KMS-11 (cell line): Measurements from ENCODE around the gene GPN1.
A peak's percentile ranks its signal among the peaks of the same experiment; 100 is the strongest.

Source experiments
- H2AFZ ChIP-seq: fragments of 200-600 bp; sonication (generic); 2 replicates; pipeline ENCODE4 v1.6.1; 2016; ENCODE audit warnings: antibody characterized with exemption, mixed run types, low read depth
- H3K27ac ChIP-seq: fragments of 200-600 bp; sonication (generic); 2 replicates; pipeline ENCODE4 v1.6.1; 2016; ENCODE audit warnings: mild to moderate bottlenecking, mixed run types
- H3K27me3 ChIP-seq: fragments of 200-600 bp; sonication (generic); 2 replicates; pipeline ENCODE4 v1.6.1; 2017; ENCODE audit warnings: mild to moderate bottlenecking, low read depth, mixed run types, moderate library complexity; ENCODE audit not compliant: insufficient read depth
- H3K36me3 ChIP-seq: fragments of 200-600 bp; sonication (generic); 2 replicates; pipeline ENCODE4 v1.6.1; 2017; ENCODE audit warnings: mild to moderate bottlenecking, mixed run types; ENCODE audit not compliant: insufficient read depth
- H3K4me1 ChIP-seq: fragments of 200-600 bp; sonication (generic); 2 replicates; pipeline ENCODE4 v1.6.1; 2016; ENCODE audit warnings: mild to moderate bottlenecking, low read depth, mixed run types; ENCODE audit not compliant: poor library complexity, severe bottlenecking
- H3K4me2 ChIP-seq: fragments of 200-600 bp; sonication (generic); 2 replicates; pipeline ENCODE4 v1.7.0; 2016; ENCODE audit warnings: mild to moderate bottlenecking, mixed run types
- H3K4me3 ChIP-seq: fragments of 200-600 bp; sonication (generic); IDR thresholded peaks from 2 replicates; pipeline ENCODE4 v1.6.1; 2017; ENCODE audit warnings: low read depth, low read length, mixed read lengths; ENCODE audit not compliant: insufficient read depth
- H3K79me2 ChIP-seq: fragments of 200-600 bp; sonication (generic); 2 replicates; pipeline ENCODE4 v1.6.1; 2016; ENCODE audit warnings: low read depth, mixed run types; ENCODE audit not compliant: insufficient read depth
- H3K9ac ChIP-seq: fragments of 200-600 bp; sonication (generic); 2 replicates; pipeline ENCODE4 v1.6.1; 2016; ENCODE audit warnings: mild to moderate bottlenecking, mixed run types
- H4K20me1 ChIP-seq: fragments of 200-600 bp; sonication (generic); 2 replicates; pipeline ENCODE4 v1.6.1; 2016; ENCODE audit warnings: mild to moderate bottlenecking, mixed run types; ENCODE audit not compliant: insufficient read depth
- CTCF ChIP-seq: fragments of 200-600 bp; sonication (generic); conservative IDR thresholded peaks from 2 replicates; pipeline ENCODE4 v1.6.1; 2017; ENCODE audit warnings: low read depth, mild to moderate bottlenecking, antibody characterized with exemption, low read length, moderate library complexity, mixed read lengths

The GPN1 gene

GRCh38 chr2:27664622-27665363 is 35.9 kb downstream of the GPN1 start:
- no peaks in the 10 kb centered on the region for H3K36me3 ChIP-seq
- H3K79me2 ChIP-seq: peaks cover 35% of the 10 kb centered on the region
- peak overlapping the region; percentile 43; the same call in 1 of the 2 replicates for H3K9ac ChIP-seq
- H3K4me2 ChIP-seq: peak overlapping the region; percentile 97
- no peak overlapping the region for H3K27ac ChIP-seq
- TF ChIP-seq CTCF: no peak
- no peaks in the 10 kb centered on the region for H3K27me3 ChIP-seq
- no peaks in the 10 kb centered on the region for H4K20me1 ChIP-seq
- peaks cover 26% of the 10 kb centered on the region for H3K4me1 ChIP-seq
- H3K4me3 ChIP-seq: no peak overlapping the region
- peak overlapping the region; percentile 89; the same call in 1 of the 2 replicates for H2AFZ ChIP-seq

DNA sequence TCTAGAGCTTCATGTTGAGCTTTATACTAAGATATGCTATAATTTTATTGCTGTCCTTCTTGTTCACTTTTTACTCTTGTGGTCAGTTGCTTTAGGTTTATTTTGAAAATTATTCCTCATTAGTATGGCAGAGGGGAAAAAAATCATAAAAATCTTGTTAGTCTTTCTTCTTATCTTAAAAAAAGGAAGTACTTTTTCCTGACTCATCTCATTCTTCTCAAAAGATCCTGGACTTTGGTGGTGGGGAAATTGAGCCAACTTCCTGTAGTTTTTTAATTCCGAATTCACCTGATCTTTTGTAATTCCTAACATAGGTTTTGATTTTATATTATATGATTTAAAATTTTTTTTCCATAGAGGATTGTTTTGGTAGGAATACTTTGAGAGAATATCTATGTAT is 38.6 kb downstream of the GPN1 start:
- Histone ChIP-seq H3K27ac (no peak overlapping the region), H3K4me3 (no peak overlapping the region), H4K20me1 (no peaks in the 10 kb centered on the region), H3K27me3 (no peaks in the 10 kb centered on the region), H3K79me2 (peaks cover 25% of the 10 kb centered on the region), H3K36me3 (no peaks in the 10 kb centered on the region), H2AFZ (no peak overlapping the region), H3K4me2 (no peak overlapping the region), H3K4me1 (peaks cover 20% of the 10 kb centered on the region), H3K9ac (no peak overlapping the region)
- no peak for TF ChIP-seq CTCF

- no peaks in the 10 kb centered on the region for H3K4me1 ChIP-seq
- H2AFZ ChIP-seq: no peak overlapping the region
- no peaks in the 10 kb centered on the region for H3K27me3 ChIP-seq
- TF ChIP-seq CTCF: no peak
- H4K20me1 ChIP-seq: no peaks in the 10 kb centered on the region
- no peaks in the 10 kb centered on the region for H3K36me3 ChIP-seq
- H3K4me3 ChIP-seq: no peak overlapping the region
- H3K79me2 ChIP-seq: no peaks in the 10 kb centered on the region
- no peak overlapping the region for H3K27ac ChIP-seq
- no peak overlapping the region for H3K4me2 ChIP-seq
- no peak overlapping the region for H3K9ac ChIP-seq
Observed at GRCh38 chr2:27671235-27671634, 42.4 kb downstream of the GPN1 start.

DNA sequence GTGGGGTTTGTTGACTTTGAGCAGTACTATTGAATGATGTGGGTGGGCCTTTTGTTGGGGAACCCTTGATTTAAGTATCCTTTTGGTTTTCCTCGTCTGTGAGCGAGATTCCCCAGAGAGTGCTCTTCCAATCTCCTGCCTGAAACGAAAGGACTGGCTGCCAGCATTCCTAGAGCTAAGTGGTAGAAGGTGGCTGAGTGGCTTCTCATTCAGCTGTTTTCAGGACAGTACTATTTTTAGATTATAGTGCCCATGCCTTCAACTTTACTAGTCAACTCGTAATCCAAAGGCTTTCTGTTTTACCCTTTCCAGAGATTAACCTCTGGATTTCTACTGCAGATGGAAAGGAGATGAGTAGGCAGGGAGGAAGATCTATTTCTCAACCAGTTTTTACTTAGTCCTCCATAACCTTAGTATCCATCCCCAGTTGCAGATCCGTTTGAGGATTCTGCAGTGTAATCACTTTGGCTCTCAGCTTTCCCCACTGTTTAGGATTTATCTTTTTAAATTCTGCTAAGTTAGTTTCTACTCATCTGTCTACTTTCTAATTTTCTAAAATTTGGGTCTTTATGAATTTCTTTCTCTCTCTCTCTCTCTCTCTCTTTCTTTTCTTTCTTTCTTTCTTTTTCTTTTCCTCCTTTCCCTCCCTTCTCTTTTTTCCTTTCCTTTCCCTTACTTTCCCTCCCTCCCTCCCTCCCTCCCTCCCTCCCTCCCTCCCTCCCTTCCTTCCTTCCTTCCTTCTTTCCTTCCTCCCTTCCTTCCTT is 44.1 kb downstream of the GPN1 start:
- H2AFZ ChIP-seq: no peak overlapping the region
- no peak overlapping the region for H3K9ac ChIP-seq
- no peaks in the 10 kb centered on the region for H4K20me1 ChIP-seq
- no peak overlapping the region for H3K4me3 ChIP-seq
- no peaks in the 10 kb centered on the region for H3K79me2 ChIP-seq
- H3K4me1 ChIP-seq: no peaks in the 10 kb centered on the region
- no peak for TF ChIP-seq CTCF
- H3K27me3 ChIP-seq: no peaks in the 10 kb centered on the region
- no peak overlapping the region for H3K27ac ChIP-seq
- no peak overlapping the region for H3K4me2 ChIP-seq
- peaks cover 8% of the 10 kb centered on the region for H3K36me3 ChIP-seq
